Testis (tissue), 2 donors: ENCODE measurements around the gene HOXB7.

Experiments used
- POLR2A ChIP-seq: fragments of 450-650 bp; IDR thresholded peaks from one replicate; pipeline ENCODE4 v1.6.1; 2017; ENCODE audit warnings: antibody characterized with exemption, mild to moderate bottlenecking, moderate library complexity
- TF ChIP-seq, protein P1 (sequence below), 3 experiments: fragments of 450-650 bp in 2 of 3; fragments of 200-600 bp in 1 of 3; sonication (generic) in 1 of 3; IDR thresholded peaks; one replicate each; pipeline ENCODE4 v1.5.1; 2016 to 2019; ENCODE audit warnings: antibody characterized with exemption in 3 of 3, mild to moderate bottlenecking in 2 of 3, moderate library complexity in 1 of 3

DNA sequence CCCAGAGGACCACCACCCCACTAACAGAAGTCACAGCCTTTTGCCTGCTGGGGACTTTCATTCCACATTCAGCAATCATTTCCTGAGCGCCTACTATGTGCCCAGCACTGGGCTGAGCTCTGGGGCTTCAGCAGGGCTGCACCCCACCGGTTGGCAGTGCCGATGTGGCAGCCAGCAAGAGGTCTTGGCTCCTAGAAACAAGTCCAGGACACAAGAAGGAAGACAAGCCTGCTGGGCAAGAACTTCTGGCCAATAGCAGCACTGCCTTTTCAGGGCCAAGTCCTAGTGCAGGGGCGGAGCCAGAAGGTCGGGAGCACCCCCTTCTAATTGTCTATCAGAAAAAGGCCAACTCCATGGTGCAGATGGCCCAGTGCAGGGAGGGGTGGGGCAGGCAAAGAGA, 28.3 kb upstream of the HOXB7 start:
- TF ChIP-seq, protein P1, sequence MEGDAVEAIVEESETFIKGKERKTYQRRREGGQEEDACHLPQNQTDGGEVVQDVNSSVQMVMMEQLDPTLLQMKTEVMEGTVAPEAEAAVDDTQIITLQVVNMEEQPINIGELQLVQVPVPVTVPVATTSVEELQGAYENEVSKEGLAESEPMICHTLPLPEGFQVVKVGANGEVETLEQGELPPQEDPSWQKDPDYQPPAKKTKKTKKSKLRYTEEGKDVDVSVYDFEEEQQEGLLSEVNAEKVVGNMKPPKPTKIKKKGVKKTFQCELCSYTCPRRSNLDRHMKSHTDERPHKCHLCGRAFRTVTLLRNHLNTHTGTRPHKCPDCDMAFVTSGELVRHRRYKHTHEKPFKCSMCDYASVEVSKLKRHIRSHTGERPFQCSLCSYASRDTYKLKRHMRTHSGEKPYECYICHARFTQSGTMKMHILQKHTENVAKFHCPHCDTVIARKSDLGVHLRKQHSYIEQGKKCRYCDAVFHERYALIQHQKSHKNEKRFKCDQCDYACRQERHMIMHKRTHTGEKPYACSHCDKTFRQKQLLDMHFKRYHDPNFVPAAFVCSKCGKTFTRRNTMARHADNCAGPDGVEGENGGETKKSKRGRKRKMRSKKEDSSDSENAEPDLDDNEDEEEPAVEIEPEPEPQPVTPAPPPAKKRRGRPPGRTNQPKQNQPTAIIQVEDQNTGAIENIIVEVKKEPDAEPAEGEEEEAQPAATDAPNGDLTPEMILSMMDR (IDR thresholded peaks at IDR 0.05), result no peak
- no peak for TF ChIP-seq POLR2A
